Measurements from ENCODE around the gene ELL. TPM values are rescaled to one million over a fixed set of nuclear protein-coding genes. Genes with fewer than 3 reads are reported as not detected.

Gene ELL
- total and polyA plus RNA-seq, 9 of the 15 experiments (the other 6 are each of a cell fraction or from before 2014, with no cell fraction given): 0.24 to 22.5 (median 4.1) TPM

DNA sequence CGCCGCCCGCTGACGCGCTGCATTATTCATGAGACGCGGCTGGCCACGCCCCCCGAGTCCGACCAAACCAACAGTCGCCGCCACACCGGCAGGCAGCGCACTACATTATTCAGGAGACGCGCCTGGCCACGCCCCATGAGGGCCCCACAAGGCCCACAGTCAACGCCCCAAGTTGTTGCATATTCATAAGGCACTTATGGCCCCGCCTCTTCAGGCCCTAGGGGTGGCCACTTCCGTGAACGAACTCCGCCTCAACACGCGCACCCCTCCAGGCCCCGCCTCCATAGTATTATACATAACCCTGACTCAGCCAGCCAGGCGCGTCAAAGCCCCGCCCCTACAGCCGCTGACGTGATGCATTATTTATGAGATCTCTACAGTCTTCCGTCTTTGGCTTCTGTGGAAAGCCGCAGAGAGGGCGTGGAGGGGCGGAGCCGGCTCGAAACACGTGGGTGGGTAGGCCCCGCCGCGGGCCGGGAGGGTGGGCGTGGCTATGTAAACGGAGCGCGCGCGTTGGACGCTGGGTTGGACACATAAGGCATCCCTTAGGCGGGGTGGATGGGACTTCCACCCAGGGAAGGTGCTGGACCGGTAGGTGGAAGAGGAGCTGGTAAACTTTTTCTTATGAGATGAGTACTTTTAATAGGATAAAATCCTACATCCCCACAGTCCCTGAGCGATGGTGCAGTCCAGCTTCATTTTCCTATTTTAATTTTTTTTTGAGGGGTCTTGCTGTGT is 423 bp upstream of the ELL start (continued):
- TF ChIP-seq, protein P1, sequence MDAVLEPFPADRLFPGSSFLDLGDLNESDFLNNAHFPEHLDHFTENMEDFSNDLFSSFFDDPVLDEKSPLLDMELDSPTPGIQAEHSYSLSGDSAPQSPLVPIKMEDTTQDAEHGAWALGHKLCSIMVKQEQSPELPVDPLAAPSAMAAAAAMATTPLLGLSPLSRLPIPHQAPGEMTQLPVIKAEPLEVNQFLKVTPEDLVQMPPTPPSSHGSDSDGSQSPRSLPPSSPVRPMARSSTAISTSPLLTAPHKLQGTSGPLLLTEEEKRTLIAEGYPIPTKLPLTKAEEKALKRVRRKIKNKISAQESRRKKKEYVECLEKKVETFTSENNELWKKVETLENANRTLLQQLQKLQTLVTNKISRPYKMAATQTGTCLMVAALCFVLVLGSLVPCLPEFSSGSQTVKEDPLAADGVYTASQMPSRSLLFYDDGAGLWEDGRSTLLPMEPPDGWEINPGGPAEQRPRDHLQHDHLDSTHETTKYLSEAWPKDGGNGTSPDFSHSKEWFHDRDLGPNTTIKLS (IDR thresholded peaks at IDR 0.05; ENCODE audit: borderline replicate concordance, low read depth): no peak
- TF ChIP-seq ZNF644 (tag; IDR thresholded peaks at IDR 0.05; ENCODE audit: low read depth) (no peak), CBFA2T3 (IDR thresholded peaks at IDR 0.05) (no peak), POLR2A (conservative IDR thresholded peaks at IDR 0.05) (peak; percentile 34), SUPT5H (IDR thresholded peaks at IDR 0.05) (peak; percentile 53; the same call in 1 of the 2 replicates), NBN (IDR thresholded peaks at IDR 0.05; ENCODE audit: low read depth) (peak; percentile 86), MYC (IDR thresholded peaks at IDR 0.05; ENCODE audit: low read depth, low read length) (peak; percentile 79), MYC (CRISPR knock-in tag; IDR thresholded peaks at IDR 0.05; ENCODE audit: borderline replicate concordance, low read depth) (no peak), ATF3 (IDR thresholded peaks at IDR 0.05) (peak; percentile 62; the same call in 1 of the 2 replicates), ATF3 (CRISPR knock-in tag; conservative IDR thresholded peaks at IDR 0.05) (peak; percentile 20; the same call in 1 of the 2 replicates), ZNF699 (CRISPR knock-in tag; IDR thresholded peaks at IDR 0.05; ENCODE audit: insufficient replicate concordance) (no peak), FOXA3 (CRISPR knock-in tag; conservative IDR thresholded peaks at IDR 0.05 in 1 of 2, IDR thresholded peaks at IDR 0.05 in 1 of 2) (no peak), HNRNPUL1 (IDR thresholded peaks at IDR 0.05; ENCODE audit: low read length) (no peak), ZNF282 (CRISPR knock-in tag; IDR thresholded peaks at IDR 0.05) (no peak), ZNF134 (CRISPR knock-in tag; conservative IDR thresholded peaks at IDR 0.05) (no peak), NFRKB (IDR thresholded peaks at IDR 0.05; ENCODE audit: low read depth) (no peak), TCFL5 (CRISPR knock-in tag; conservative IDR thresholded peaks at IDR 0.05) (no peak), CCNT2 (IDR thresholded peaks at IDR 0.05; ENCODE audit: borderline replicate concordance, extremely low read depth, insufficient read length, low read depth, low read length) (peak; percentile 79), SRF (CRISPR knock-in tag; IDR thresholded peaks at IDR 0.05) (peak in 1 of 2 experiments; percentile 84; a peak in 2 of 4 replicates), ZNF445 (CRISPR knock-in tag; IDR thresholded peaks at IDR 0.05; ENCODE audit: low read depth) (no peak), SMARCA4 (IDR thresholded peaks at IDR 0.05) (no peak)
- TF ChIP-seq, protein P2, sequence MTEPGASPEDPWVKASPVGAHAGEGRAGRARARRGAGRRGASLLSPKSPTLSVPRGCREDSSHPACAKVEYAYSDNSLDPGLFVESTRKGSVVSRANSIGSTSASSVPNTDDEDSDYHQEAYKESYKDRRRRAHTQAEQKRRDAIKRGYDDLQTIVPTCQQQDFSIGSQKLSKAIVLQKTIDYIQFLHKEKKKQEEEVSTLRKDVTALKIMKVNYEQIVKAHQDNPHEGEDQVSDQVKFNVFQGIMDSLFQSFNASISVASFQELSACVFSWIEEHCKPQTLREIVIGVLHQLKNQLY (CRISPR knock-in tag; conservative IDR thresholded peaks at IDR 0.05): no peak
- TF ChIP-seq, protein P3, sequence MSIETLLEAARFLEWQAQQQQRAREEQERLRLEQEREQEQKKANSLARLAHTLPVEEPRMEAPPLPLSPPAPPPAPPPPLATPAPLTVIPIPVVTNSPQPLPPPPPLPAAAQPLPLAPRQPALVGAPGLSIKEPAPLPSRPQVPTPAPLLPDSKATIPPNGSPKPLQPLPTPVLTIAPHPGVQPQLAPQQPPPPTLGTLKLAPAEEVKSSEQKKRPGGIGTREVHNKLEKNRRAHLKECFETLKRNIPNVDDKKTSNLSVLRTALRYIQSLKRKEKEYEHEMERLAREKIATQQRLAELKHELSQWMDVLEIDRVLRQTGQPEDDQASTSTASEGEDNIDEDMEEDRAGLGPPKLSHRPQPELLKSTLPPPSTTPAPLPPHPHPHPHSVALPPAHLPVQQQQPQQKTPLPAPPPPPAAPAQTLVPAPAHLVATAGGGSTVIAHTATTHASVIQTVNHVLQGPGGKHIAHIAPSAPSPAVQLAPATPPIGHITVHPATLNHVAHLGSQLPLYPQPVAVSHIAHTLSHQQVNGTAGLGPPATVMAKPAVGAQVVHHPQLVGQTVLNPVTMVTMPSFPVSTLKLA (conservative IDR thresholded peaks at IDR 0.05): peak; percentile 95
- TF ChIP-seq, protein P4, sequence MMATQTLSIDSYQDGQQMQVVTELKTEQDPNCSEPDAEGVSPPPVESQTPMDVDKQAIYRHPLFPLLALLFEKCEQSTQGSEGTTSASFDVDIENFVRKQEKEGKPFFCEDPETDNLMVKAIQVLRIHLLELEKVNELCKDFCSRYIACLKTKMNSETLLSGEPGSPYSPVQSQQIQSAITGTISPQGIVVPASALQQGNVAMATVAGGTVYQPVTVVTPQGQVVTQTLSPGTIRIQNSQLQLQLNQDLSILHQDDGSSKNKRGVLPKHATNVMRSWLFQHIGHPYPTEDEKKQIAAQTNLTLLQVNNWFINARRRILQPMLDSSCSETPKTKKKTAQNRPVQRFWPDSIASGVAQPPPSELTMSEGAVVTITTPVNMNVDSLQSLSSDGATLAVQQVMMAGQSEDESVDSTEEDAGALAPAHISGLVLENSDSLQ (IDR thresholded peaks at IDR 0.05): peak; percentile 98
